Effector memory CD4-positive, alpha-beta T cell (primary cell): ENCODE measurements around the gene FUT2.
A peak's percentile ranks its signal among the peaks of the same experiment; 100 is the strongest.

Experiments
- DNase-seq, 3 donors: peaks; one replicate each; pipeline ENCODE4 v3.0.0-alpha.2; 2020
- H3K27ac ChIP-seq: 2 replicates; pipeline ENCODE4 v1.7.0; 2013; ENCODE audit warnings: mild to moderate bottlenecking, low read length, moderate library complexity; ENCODE audit not compliant: insufficient read depth, poor library complexity, severe bottlenecking
- H3K27me3 ChIP-seq: replicated peaks from 2 replicates; pipeline ENCODE4 v1.7.0; 2013; ENCODE audit warnings: mild to moderate bottlenecking, low read length; ENCODE audit not compliant: insufficient read depth, control insufficient read depth, poor library complexity, severe bottlenecking
- H3K36me3 ChIP-seq: 2 replicates; pipeline ENCODE4 v1.7.0; 2013; ENCODE audit warnings: mild to moderate bottlenecking, low read length, moderate library complexity; ENCODE audit not compliant: control insufficient read depth, insufficient read depth
- H3K4me1 ChIP-seq: 2 replicates; pipeline ENCODE4 v1.7.0; 2013; ENCODE audit warnings: low read length, mild to moderate bottlenecking; ENCODE audit not compliant: control insufficient read depth, insufficient read depth, poor library complexity, severe bottlenecking
- H3K4me3 ChIP-seq: 2 replicates; pipeline ENCODE4 v1.7.0; 2013; ENCODE audit warnings: low read length, low read depth, mild to moderate bottlenecking; ENCODE audit not compliant: insufficient read depth, poor library complexity, severe bottlenecking
- H3K9me3 ChIP-seq: 2 replicates; pipeline ENCODE4 v1.7.0; 2013; ENCODE audit warnings: mild to moderate bottlenecking, low read length, moderate library complexity; ENCODE audit not compliant: control insufficient read depth

FUT2 gene

GRCh38 chr19:48696353-48697010 lies 711 bp downstream of the FUT2 start:
- Histone ChIP-seq H3K9me3 (no peaks in the 10 kb centered on the region), H3K4me1 (peaks cover 8% of the 10 kb centered on the region), H3K4me3 (no peak overlapping the region), H3K27me3 (peaks cover 7% of the 10 kb centered on the region), H3K36me3 (no peaks in the 10 kb centered on the region), H3K27ac (no peak overlapping the region)
- no peak for DNase-seq

- Histone ChIP-seq H3K4me1 (peaks cover 8% of the 10 kb centered on the region), H3K36me3 (no peaks in the 10 kb centered on the region), H3K9me3 (no peaks in the 10 kb centered on the region), H3K27ac (no peak overlapping the region), H3K4me3 (no peak overlapping the region), H3K27me3 (peaks cover 7% of the 10 kb centered on the region)
- no peak for DNase-seq
These were observed 2.3 kb downstream of the FUT2 start for GRCh38 chr19:48698046-48698445.

- DNase-seq, result no peak
- Histone ChIP-seq H3K27me3 (no peaks in the 10 kb centered on the region), H3K4me1 (no peaks in the 10 kb centered on the region)
These were observed 6.9 kb downstream of the FUT2 start for GRCh38 chr19:48702701-48703100.

GRCh38 chr19:48703316-48703715 lies 7.5 kb downstream of the FUT2 start:
- Histone ChIP-seq H3K27me3 (no peaks in the 10 kb centered on the region), H3K36me3 (no peaks in the 10 kb centered on the region), H3K4me3 (no peak overlapping the region), H3K4me1 (no peaks in the 10 kb centered on the region), H3K9me3 (no peaks in the 10 kb centered on the region), H3K27ac (no peak overlapping the region)
- DNase-seq, result no peak

More at GRCh38 chr19:48702701-48703100, 6.9 kb downstream of the FUT2 start:
- Histone ChIP-seq H3K9me3 (no peaks in the 10 kb centered on the region), H3K27ac (no peak overlapping the region), H3K4me3 (no peak overlapping the region), H3K36me3 (no peaks in the 10 kb centered on the region)

GRCh38 chr19:48705431-48705830 lies 9.7 kb downstream of the FUT2 start:
- Histone ChIP-seq H3K9me3 (no peaks in the 10 kb centered on the region), H3K36me3 (no peaks in the 10 kb centered on the region), H3K27ac (no peak overlapping the region), H3K27me3 (no peaks in the 10 kb centered on the region), H3K4me3 (no peak overlapping the region), H3K4me1 (no peaks in the 10 kb centered on the region)
- DNase-seq, result no peak

- Histone ChIP-seq H3K36me3 (no peaks in the 10 kb centered on the region), H3K27me3 (no peaks in the 10 kb centered on the region), H3K4me3 (no peak overlapping the region), H3K9me3 (no peaks in the 10 kb centered on the region), H3K27ac (no peak overlapping the region), H3K4me1 (peaks cover 6% of the 10 kb centered on the region)
- DNase-seq, result no peak
These were observed 12.7 kb downstream of the FUT2 start for GRCh38 chr19:48708471-48708870.

GRCh38 chr19:48711106-48711662 lies 15.4 kb downstream of the FUT2 start:
- no peak overlapping the region for H3K4me3 ChIP-seq
- H3K9me3 ChIP-seq, result no peaks in the 10 kb centered on the region
- peaks cover 16% of the 10 kb centered on the region for H3K4me1 ChIP-seq
- no peak overlapping the region for H3K27ac ChIP-seq
- H3K36me3 ChIP-seq, result no peaks in the 10 kb centered on the region
- no peak for DNase-seq
- H3K27me3 ChIP-seq, result no peaks in the 10 kb centered on the region

GRCh38 chr19:48713041-48713863 lies 17.5 kb downstream of the FUT2 start:
- Histone ChIP-seq H3K9me3 (no peaks in the 10 kb centered on the region), H3K36me3 (no peaks in the 10 kb centered on the region), H3K27ac (peak overlapping the region; percentile 56), H3K27me3 (no peaks in the 10 kb centered on the region), H3K4me1 (peaks cover 16% of the 10 kb centered on the region), H3K4me3 (peak overlapping the region; percentile 89)
- DNase-seq, result no peak

GRCh38 chr19:48713864-48714755 lies 18.3 kb downstream of the FUT2 start:
- H3K36me3 ChIP-seq, result no peaks in the 10 kb centered on the region
- peak overlapping the region; percentile 89 for H3K4me3 ChIP-seq
- peaks cover 16% of the 10 kb centered on the region for H3K4me1 ChIP-seq
- peak overlapping the region; percentile 69 for H3K27ac ChIP-seq
- no peaks in the 10 kb centered on the region for H3K9me3 ChIP-seq
- H3K27me3 ChIP-seq, result no peaks in the 10 kb centered on the region
- DNase-seq, result peak; percentile 94 to 96 (median 96)
